Measurements from ENCODE around the gene CCDC86.
"Not testable (repeated sequence)": the region's sequence is repeated elsewhere in the genome, so short reads cannot be mapped to it uniquely, and the experiment has no call there.

- not testable (repeated sequence) for TF ChIP-seq CTCF (conservative IDR thresholded peaks at IDR 0.05; ENCODE audit: low read depth, low read length); POLR2A (IDR thresholded peaks at IDR 0.05; ENCODE audit: low read depth, low read length); MXI1 (IDR thresholded peaks at IDR 0.05; ENCODE audit: borderline replicate concordance, low read depth, low read length); MAZ (IDR thresholded peaks at IDR 0.05; ENCODE audit: borderline replicate concordance, low read depth, low read length); RFX5 (IDR thresholded peaks at IDR 0.05; ENCODE audit: low read depth, low read length)
Measured at GRCh38 chr11:60823745-60824306, 18.1 kb upstream of the CCDC86 start.

Measured in IMR-90 (cell line).